Neural progenitor cell (in vitro differentiated cells): Measurements from ENCODE around the gene RCE1. TPM values are rescaled to one million over a fixed set of nuclear protein-coding genes. Genes with fewer than 3 reads are reported as not detected.
"Not testable (repeated sequence)": the region's sequence is repeated elsewhere in the genome, so short reads cannot be mapped to it uniquely, and the experiment has no call there.

Source experiments
- DNase-seq: peaks from one replicate; pipeline ENCODE4 v3.0.0-alpha.2; 2016; ENCODE audit warnings: low spot score
- H2AFZ ChIP-seq: fragments of 200-600 bp; sonication (generic); replicated peaks from 2 replicates; pipeline ENCODE4 v1.6.1; 2016; ENCODE audit warnings: antibody characterized with exemption
- H3F3A ChIP-seq: fragments of 200-600 bp; sonication (generic); 2 replicates; pipeline ENCODE4 v1.6.1; 2016; ENCODE audit warnings: antibody characterized with exemption, low read depth
- H3K27ac ChIP-seq: fragments of 200-600 bp; sonication (generic); 2 replicates; pipeline ENCODE4 v1.5.1; 2016; ENCODE audit warnings: mild to moderate bottlenecking
- H3K27me3 ChIP-seq: fragments of 200-600 bp; sonication (generic); 2 replicates; pipeline ENCODE4 v1.6.1; 2016; ENCODE audit warnings: mild to moderate bottlenecking, moderate library complexity
- H3K36me3 ChIP-seq: fragments of 200-600 bp; sonication (generic); 2 replicates; pipeline ENCODE4 v1.5.1; 2016
- H3K4me1 ChIP-seq: fragments of 200-600 bp; sonication (generic); 2 replicates; pipeline ENCODE4 v1.6.1; 2016; ENCODE audit warnings: mixed run types
- H3K4me2 ChIP-seq: fragments of 200-600 bp; sonication (generic); 2 replicates; pipeline ENCODE4 v1.6.1; 2016
- H3K4me3 ChIP-seq: fragments of 200-600 bp; sonication (generic); 2 replicates; pipeline ENCODE4 v1.5.1; 2016
- H3K79me2 ChIP-seq: fragments of 200-600 bp; sonication (generic); 2 replicates; pipeline ENCODE4 v1.6.1; 2016; ENCODE audit warnings: low read depth
- H3K9ac ChIP-seq: fragments of 200-600 bp; sonication (generic); 2 replicates; pipeline ENCODE4 v1.6.1; 2016
- H3K9me3 ChIP-seq: fragments of 200-600 bp; sonication (generic); 2 replicates; pipeline ENCODE4 v1.5.1; 2016; ENCODE audit warnings: low read depth
- H4K20me1 ChIP-seq: fragments of 200-600 bp; sonication (generic); 2 replicates; pipeline ENCODE4 v1.6.1; 2016; ENCODE audit warnings: low read depth
- H3K27ac Mint-ChIP-seq: 3 replicates; pipeline ENCODE4 v1.8.0; 2021; ENCODE audit warnings: mixed read lengths
- H3K27me3 Mint-ChIP-seq: 2 replicates; pipeline ENCODE4 v1.8.0; 2022; ENCODE audit warnings: low read depth, mild to moderate bottlenecking, inconsistent platforms, moderate library complexity, mixed read lengths; ENCODE audit not compliant: insufficient read depth
- H3K36me3 Mint-ChIP-seq: 3 replicates; pipeline ENCODE4 v1.8.0; 2021; ENCODE audit warnings: mixed read lengths
- H3K4me1 Mint-ChIP-seq: 3 replicates; pipeline ENCODE4 v1.8.0; 2021; ENCODE audit warnings: mixed read lengths
- H3K4me3 Mint-ChIP-seq: 3 replicates; pipeline ENCODE4 v1.8.0; 2021; ENCODE audit warnings: mild to moderate bottlenecking, moderate library complexity, mixed read lengths
- H3K9me3 Mint-ChIP-seq: 3 replicates; pipeline ENCODE4 v1.8.0; 2020; ENCODE audit warnings: mixed read lengths
- CTCF ChIP-seq: fragments of 200-600 bp; sonication (generic); IDR thresholded peaks from 2 replicates; pipeline ENCODE4 v1.5.1; 2017; ENCODE audit warnings: antibody characterized with exemption, mild to moderate bottlenecking
- EZH2 ChIP-seq: fragments of 200-600 bp; sonication (generic); IDR thresholded peaks from 2 replicates; pipeline ENCODE4 v1.6.1; 2017; ENCODE audit warnings: antibody characterized with exemption, mild to moderate bottlenecking, moderate library complexity
- EZH2phosphoT487 ChIP-seq: fragments of 200-600 bp; sonication (generic); IDR thresholded peaks from 2 replicates; pipeline ENCODE4 v1.6.1; 2017; ENCODE audit warnings: antibody characterized with exemption
- total RNA-seq: library from RNA; depleted of rRNA; stranded (reverse); fragments of >200 nt; gene quantifications from 2 replicates; pipeline ENCODE4 v1.2.3, GENCODE V29; 2015; ENCODE audit warnings: low replicate concordance

Gene RCE1
- total RNA-seq, 1 donor from 2014 or later = 13.7 TPM

- Histone ChIP-seq H3K4me1 (peaks cover 9% of the 10 kb centered on the region), H3K4me3 (no peak overlapping the region), H2AFZ (no peak overlapping the region), H3F3A (no peaks in the 10 kb centered on the region), H3K79me2 (no peaks in the 10 kb centered on the region), H3K9ac (no peak overlapping the region), H3K27ac (no peak overlapping the region), H4K20me1 (no peaks in the 10 kb centered on the region), H3K4me2 (no peak overlapping the region), H3K27me3 (no peaks in the 10 kb centered on the region), H3K9me3 (no peaks in the 10 kb centered on the region), H3K36me3 (no peaks in the 10 kb centered on the region)
- no peak for DNase-seq
- TF ChIP-seq EZH2 (no peak), CTCF (no peak), EZH2phosphoT487 (no peak)
- no peak overlapping the region for H3K4me3 Mint-ChIP-seq
- peaks cover 5% of the 10 kb centered on the region for H3K36me3 Mint-ChIP-seq
- H3K4me1 Mint-ChIP-seq = peaks cover 6% of the 10 kb centered on the region
- H3K27me3 Mint-ChIP-seq = no peaks in the 10 kb centered on the region
- no peaks in the 10 kb centered on the region for H3K9me3 Mint-ChIP-seq
- no peak overlapping the region for H3K27ac Mint-ChIP-seq
These were observed 19.5 kb upstream of the RCE1 start for GRCh38 chr11:66823700-66824099.

- H3K4me1 ChIP-seq, H3K9me3 ChIP-seq, H3K27ac Mint-ChIP-seq, H3K4me1 Mint-ChIP-seq, H3K4me3 Mint-ChIP-seq, H3K79me2 ChIP-seq, H3F3A ChIP-seq, H2AFZ ChIP-seq, H4K20me1 ChIP-seq, H3K4me3 ChIP-seq, H3K27ac ChIP-seq, H3K9ac ChIP-seq, H3K4me2 ChIP-seq, DNase-seq, H3K36me3 Mint-ChIP-seq, H3K9me3 Mint-ChIP-seq, H3K36me3 ChIP-seq, H3K27me3 ChIP-seq, H3K27me3 Mint-ChIP-seq: not testable (repeated sequence)
These were observed 18.7 kb upstream of the RCE1 start for GRCh38 chr11:66824573-66824972.

GRCh38 chr11:66834539-66834845 lies 8.7 kb upstream of the RCE1 start:
- no peaks in the 10 kb centered on the region for H3K79me2 ChIP-seq
- no peak for TF ChIP-seq EZH2
- TF ChIP-seq EZH2phosphoT487 = no peak
- TF ChIP-seq CTCF = no peak
- peaks cover 3% of the 10 kb centered on the region for H3K36me3 Mint-ChIP-seq

GRCh38 chr11:66834943-66835342 lies 8.3 kb upstream of the RCE1 start:
- H3F3A ChIP-seq = peaks cover 28% of the 10 kb centered on the region
- peaks cover 3% of the 10 kb centered on the region for H4K20me1 ChIP-seq
- no peaks in the 10 kb centered on the region for H3K79me2 ChIP-seq
- peaks cover 4% of the 10 kb centered on the region for H3K36me3 ChIP-seq
- H3K4me1 ChIP-seq = no peaks in the 10 kb centered on the region
- H3K4me1 Mint-ChIP-seq = no peaks in the 10 kb centered on the region
- H3K36me3 Mint-ChIP-seq = peaks cover 3% of the 10 kb centered on the region
- H3K27ac ChIP-seq = no peak overlapping the region
- H3K9ac ChIP-seq = no peak overlapping the region
- H3K4me3 ChIP-seq = no peak overlapping the region
- no peaks in the 10 kb centered on the region for H3K9me3 Mint-ChIP-seq
- no peak overlapping the region for H2AFZ ChIP-seq
- no peaks in the 10 kb centered on the region for H3K27me3 ChIP-seq
- TF ChIP-seq EZH2phosphoT487 (no peak), CTCF (no peak), EZH2 (no peak)
- H3K27me3 Mint-ChIP-seq = no peaks in the 10 kb centered on the region
- no peaks in the 10 kb centered on the region for H3K9me3 ChIP-seq
- no peak overlapping the region for H3K4me3 Mint-ChIP-seq
- no peak for DNase-seq
- no peak overlapping the region for H3K4me2 ChIP-seq
- no peak overlapping the region for H3K27ac Mint-ChIP-seq

More at GRCh38 chr11:66834539-66834845, 8.7 kb upstream of the RCE1 start:
- Mint-ChIP-seq H3K27me3 (no peaks in the 10 kb centered on the region), H3K4me1 (no peaks in the 10 kb centered on the region), H3K4me3 (no peak overlapping the region), H3K27ac (no peak overlapping the region), H3K9me3 (no peaks in the 10 kb centered on the region)
- Histone ChIP-seq H3K4me3 (no peak overlapping the region), H3K9ac (no peak overlapping the region), H2AFZ (no peak overlapping the region), H3F3A (peaks cover 28% of the 10 kb centered on the region), H3K9me3 (no peaks in the 10 kb centered on the region), H3K36me3 (peaks cover 4% of the 10 kb centered on the region), H4K20me1 (peaks cover 3% of the 10 kb centered on the region), H3K27me3 (no peaks in the 10 kb centered on the region), H3K4me2 (no peak overlapping the region), H3K27ac (no peak overlapping the region), H3K4me1 (no peaks in the 10 kb centered on the region)
- no peak for DNase-seq
